HG02870 (cell line): ENCODE results near the gene LYST.
A peak's percentile ranks its signal among the peaks of the same experiment; 100 is the strongest.
"Not testable (repeated sequence)": the region's sequence is repeated elsewhere in the genome, so short reads cannot be mapped to it uniquely, and the experiment has no call there.

Experiments
- ATAC-seq: cut with Tn5 transposase; IDR thresholded peaks from one replicate; pipeline ENCODE4 v1.9.1; 2021; ENCODE audit warnings: mild to moderate bottlenecking, moderate library complexity; ENCODE audit not compliant: unreplicated experiment

Gene LYST, protein sequence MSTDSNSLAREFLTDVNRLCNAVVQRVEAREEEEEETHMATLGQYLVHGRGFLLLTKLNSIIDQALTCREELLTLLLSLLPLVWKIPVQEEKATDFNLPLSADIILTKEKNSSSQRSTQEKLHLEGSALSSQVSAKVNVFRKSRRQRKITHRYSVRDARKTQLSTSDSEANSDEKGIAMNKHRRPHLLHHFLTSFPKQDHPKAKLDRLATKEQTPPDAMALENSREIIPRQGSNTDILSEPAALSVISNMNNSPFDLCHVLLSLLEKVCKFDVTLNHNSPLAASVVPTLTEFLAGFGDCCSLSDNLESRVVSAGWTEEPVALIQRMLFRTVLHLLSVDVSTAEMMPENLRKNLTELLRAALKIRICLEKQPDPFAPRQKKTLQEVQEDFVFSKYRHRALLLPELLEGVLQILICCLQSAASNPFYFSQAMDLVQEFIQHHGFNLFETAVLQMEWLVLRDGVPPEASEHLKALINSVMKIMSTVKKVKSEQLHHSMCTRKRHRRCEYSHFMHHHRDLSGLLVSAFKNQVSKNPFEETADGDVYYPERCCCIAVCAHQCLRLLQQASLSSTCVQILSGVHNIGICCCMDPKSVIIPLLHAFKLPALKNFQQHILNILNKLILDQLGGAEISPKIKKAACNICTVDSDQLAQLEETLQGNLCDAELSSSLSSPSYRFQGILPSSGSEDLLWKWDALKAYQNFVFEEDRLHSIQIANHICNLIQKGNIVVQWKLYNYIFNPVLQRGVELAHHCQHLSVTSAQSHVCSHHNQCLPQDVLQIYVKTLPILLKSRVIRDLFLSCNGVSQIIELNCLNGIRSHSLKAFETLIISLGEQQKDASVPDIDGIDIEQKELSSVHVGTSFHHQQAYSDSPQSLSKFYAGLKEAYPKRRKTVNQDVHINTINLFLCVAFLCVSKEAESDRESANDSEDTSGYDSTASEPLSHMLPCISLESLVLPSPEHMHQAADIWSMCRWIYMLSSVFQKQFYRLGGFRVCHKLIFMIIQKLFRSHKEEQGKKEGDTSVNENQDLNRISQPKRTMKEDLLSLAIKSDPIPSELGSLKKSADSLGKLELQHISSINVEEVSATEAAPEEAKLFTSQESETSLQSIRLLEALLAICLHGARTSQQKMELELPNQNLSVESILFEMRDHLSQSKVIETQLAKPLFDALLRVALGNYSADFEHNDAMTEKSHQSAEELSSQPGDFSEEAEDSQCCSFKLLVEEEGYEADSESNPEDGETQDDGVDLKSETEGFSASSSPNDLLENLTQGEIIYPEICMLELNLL (N-terminal part only)

GRCh38 chr1:235866205-235866912 is at the start of gene LYST:
LYST (minus strand) TSS chr1:235866906; CDS start chr1:235830417, 36,489 bp downstream.
- peak; percentile 44 for ATAC-seq

- ATAC-seq, result not testable (repeated sequence)
Observed at GRCh38 chr1:235915489-235915888, 48.8 kb upstream of the LYST start.

- ATAC-seq, result no peak
Observed at GRCh38 chr1:235913311-235913710, 46.6 kb upstream of the LYST start.

DNA sequence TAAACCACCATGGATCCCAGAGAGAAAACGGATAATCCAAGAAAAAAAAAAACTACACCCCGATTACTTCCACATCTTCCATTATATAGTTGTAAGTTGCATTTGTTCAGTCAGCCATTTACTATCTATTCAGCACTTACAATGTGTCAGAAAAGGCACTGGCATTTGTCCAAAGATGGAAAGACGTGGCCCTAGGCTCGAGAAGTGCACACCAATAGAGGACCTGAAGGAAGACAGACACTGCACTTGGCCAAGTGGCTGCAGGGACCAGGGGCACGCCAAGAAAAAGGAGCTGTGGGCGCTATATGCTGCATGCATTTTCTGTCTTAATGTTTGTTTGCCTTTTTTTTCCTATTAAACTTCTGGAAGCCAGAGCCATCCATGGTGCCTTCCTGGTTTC is 45.2 kb upstream of the LYST start:
- no peak for ATAC-seq

- ATAC-seq, result no peak
Observed at GRCh38 chr1:235911300-235911662, 44.6 kb upstream of the LYST start.

GRCh38 chr1:235910357-235911299 is 43.9 kb upstream of the LYST start:
- ATAC-seq, result peak; percentile 76

GRCh38 chr1:235908742-235909520 is 42.2 kb upstream of the LYST start:
- no peak for ATAC-seq

GRCh38 chr1:235907897-235908240 is 41.2 kb upstream of the LYST start:
- ATAC-seq, result no peak

GRCh38 chr1:235907187-235907896 is 40.6 kb upstream of the LYST start:
- no peak for ATAC-seq

DNA sequence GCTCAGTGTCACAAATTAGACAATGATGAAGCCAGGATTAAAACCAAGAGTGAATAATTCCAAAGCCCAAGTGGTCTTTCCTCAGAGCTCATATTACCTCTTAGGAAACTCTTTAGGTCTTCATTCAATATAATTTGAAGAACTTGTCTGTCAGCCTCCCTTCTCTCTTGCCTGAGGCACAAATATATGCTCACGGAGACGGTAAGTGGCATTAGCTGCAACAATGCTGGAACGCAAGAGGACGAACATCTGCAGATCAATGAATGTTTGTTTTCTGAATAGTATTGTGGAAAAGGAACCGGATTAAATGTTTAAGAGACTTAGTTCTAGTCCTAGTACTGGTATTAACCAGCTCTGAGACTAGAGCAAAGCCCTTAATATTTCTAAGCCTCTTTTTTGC is 39.7 kb upstream of the LYST start:
- ATAC-seq, result no peak

GRCh38 chr1:235903809-235904208 is 37.1 kb upstream of the LYST start:
- ATAC-seq, result not testable (repeated sequence)

- ATAC-seq, result no peak
Observed at GRCh38 chr1:235902677-235903542, 36.2 kb upstream of the LYST start.

- ATAC-seq, result no peak
Observed at GRCh38 chr1:235901461-235901860, 34.8 kb upstream of the LYST start.

DNA sequence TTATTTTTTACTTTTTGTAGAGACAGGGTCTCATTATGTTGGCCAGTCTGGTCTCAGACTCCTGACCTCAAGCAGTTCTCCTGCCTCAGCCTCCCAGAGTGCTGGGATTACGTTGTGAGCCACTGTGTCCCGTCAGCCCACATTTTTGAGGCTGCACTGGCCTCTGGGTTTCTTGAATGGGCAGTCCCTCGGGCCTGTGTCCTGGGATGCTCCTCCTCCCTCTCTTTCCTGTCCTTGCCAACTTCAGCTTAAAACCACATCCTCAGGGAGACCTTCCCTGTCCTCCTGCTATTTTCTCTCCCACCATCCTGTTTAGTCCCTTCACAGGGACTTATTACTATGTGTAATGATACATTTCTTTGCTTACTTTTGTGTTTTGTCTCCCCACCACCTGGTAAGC is 31.4 kb upstream of the LYST start:
- ATAC-seq, result no peak

DNA sequence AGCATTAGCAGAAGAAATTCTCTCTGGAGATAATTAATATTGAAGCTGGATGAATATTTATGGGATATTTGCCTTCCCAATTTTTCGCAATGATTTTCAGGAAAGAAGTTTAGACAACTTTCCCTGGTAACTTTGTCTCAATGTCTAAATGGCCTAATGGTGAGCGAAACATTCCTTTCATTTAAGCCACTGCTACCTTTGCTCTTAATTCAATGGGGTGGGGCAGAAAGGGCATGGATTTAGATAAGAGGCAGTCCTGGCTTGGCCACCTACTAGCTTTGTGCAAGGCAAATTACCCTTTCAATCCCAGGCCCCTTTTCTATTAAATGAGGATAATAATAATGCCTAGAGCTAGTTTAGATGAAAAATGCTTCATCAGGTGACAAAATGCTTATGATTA is 27.1 kb upstream of the LYST start:
- ATAC-seq, result no peak

DNA sequence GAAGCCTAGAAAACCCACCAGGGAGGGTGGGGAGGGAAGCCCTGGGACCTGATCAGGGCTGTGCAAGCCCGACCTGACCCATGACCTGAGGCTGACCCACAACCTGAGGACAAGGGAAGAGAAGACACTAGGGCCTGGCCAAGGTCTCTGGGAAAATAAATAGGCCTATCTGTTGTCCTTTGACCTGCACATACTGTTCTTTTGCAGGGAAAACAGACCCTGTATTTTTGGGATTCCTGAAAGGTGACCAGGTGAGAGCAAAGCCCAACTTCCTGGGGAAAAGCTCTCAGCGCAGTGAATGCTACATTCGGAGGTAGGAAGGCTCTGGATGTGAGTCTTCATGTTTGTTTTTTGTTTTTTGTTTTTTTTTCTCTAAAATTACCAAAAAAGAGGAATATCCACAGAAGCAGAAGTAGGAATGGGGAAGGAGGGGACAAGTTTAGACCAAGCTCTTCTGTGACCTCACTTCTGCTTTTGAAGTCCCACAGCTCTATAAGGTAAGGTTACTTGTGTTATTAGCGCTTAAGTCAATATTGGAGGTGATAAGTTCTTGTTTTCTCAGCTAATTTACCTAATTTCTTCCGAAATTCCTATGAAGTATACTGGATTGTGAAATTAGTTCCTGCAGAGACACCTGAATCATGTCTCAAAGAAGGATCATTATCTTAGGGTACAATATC is 26.2 kb upstream of the LYST start:
- no peak for ATAC-seq

GRCh38 chr1:235892202-235892601 is 25.5 kb upstream of the LYST start:
- peak; percentile 56 for ATAC-seq
